ENCODE measurements around the gene DDHD1.

GRCh38 chr14:53019406-53019805 is 133.7 kb downstream of the DDHD1 start:
- TF ChIP-seq CTCF (IDR thresholded peaks at IDR 0.05) (no peak), POLR2A (IDR thresholded peaks at IDR 0.05) (no peak)

All from right lobe of liver (tissue), 4 donors.